Mesothelial cell of epicardium (in vitro differentiated cells): ENCODE data around the gene CXCL1. TPM values are rescaled to one million over a fixed set of nuclear protein-coding genes. Genes with fewer than 3 reads are reported as not detected.

Experiments
- DNase-seq, 2 experiments: peaks; one replicate each; pipeline ENCODE4 v3.0.0; 2021; ENCODE audit warnings: low spot score in 2 of 2; ENCODE audit not compliant: unreplicated experiment in 2 of 2
- H3K27ac Mint-ChIP-seq: 2 replicates; pipeline ENCODE4 v1.8.0; 2021; ENCODE audit warnings: mixed read lengths
- H3K27me3 Mint-ChIP-seq: 2 replicates; pipeline ENCODE4 v1.8.0; 2021; ENCODE audit warnings: low read depth, mixed read lengths
- H3K36me3 Mint-ChIP-seq: 2 replicates; pipeline ENCODE4 v1.8.0; 2021; ENCODE audit warnings: mixed read lengths
- H3K4me1 Mint-ChIP-seq: 2 replicates; pipeline ENCODE4 v1.8.0; 2021; ENCODE audit warnings: mixed read lengths
- H3K4me3 Mint-ChIP-seq: 2 replicates; pipeline ENCODE4 v1.8.0; 2021; ENCODE audit warnings: mild to moderate bottlenecking, moderate library complexity, mixed read lengths
- H3K9me3 Mint-ChIP-seq: 2 replicates; pipeline ENCODE4 v1.8.0; 2021; ENCODE audit warnings: mixed read lengths
- total RNA-seq: library from RNA; stranded (reverse); gene quantifications from 3 replicates; pipeline ENCODE4 v1.2.1, GENCODE V29; 2021
- TF ChIP-seq, protein P1 (sequence below): fragments of 200-600 bp; sonication (generic); IDR thresholded peaks from one replicate; pipeline ENCODE4 v1.5.0; 2021; ENCODE audit warnings: antibody characterized with exemption; ENCODE audit not compliant: unreplicated experiment

CXCL1 gene
- total RNA-seq, 1 donor from 2014 or later, result 0.74 TPM

DNA sequence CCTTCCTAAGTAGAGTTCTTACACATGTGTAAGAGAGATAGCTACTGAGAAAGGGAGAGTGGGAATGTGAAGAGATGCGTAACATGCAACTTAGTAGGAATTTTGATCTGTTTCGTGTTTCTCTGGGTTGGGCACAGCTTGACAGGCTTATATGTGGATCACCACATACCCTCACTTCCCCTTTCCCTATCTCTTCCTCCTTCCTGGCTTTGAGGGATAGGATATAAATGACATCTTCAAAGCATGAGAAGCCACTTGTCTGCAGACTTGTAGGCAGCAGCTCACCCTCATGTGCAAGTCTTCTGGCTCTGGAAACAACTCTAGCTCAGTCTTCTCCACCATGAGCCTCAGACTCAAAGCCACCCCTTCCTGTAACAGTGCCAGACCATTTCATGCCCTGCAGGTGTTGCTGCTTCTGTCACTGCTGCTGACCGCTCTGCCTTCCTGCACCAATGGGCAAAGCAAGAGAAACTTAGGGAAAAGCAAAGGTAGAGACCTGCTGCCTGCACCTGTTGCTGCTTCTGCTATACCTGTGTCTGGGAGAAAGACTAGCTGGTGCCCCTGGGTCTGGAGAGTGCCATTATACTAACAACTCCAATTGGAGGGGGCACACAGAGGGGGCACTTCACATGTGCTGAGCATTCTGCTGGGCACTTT, 21.5 kb upstream of the CXCL1 start:
- Mint-ChIP-seq H3K27ac (no peak overlapping the region), H3K4me3 (no peak overlapping the region), H3K36me3 (no peaks in the 10 kb centered on the region), H3K4me1 (no peaks in the 10 kb centered on the region), H3K27me3 (peaks cover 42% of the 10 kb centered on the region), H3K9me3 (no peaks in the 10 kb centered on the region)
- no peak for DNase-seq
- TF ChIP-seq, protein P1, sequence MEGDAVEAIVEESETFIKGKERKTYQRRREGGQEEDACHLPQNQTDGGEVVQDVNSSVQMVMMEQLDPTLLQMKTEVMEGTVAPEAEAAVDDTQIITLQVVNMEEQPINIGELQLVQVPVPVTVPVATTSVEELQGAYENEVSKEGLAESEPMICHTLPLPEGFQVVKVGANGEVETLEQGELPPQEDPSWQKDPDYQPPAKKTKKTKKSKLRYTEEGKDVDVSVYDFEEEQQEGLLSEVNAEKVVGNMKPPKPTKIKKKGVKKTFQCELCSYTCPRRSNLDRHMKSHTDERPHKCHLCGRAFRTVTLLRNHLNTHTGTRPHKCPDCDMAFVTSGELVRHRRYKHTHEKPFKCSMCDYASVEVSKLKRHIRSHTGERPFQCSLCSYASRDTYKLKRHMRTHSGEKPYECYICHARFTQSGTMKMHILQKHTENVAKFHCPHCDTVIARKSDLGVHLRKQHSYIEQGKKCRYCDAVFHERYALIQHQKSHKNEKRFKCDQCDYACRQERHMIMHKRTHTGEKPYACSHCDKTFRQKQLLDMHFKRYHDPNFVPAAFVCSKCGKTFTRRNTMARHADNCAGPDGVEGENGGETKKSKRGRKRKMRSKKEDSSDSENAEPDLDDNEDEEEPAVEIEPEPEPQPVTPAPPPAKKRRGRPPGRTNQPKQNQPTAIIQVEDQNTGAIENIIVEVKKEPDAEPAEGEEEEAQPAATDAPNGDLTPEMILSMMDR, result no peak

DNA sequence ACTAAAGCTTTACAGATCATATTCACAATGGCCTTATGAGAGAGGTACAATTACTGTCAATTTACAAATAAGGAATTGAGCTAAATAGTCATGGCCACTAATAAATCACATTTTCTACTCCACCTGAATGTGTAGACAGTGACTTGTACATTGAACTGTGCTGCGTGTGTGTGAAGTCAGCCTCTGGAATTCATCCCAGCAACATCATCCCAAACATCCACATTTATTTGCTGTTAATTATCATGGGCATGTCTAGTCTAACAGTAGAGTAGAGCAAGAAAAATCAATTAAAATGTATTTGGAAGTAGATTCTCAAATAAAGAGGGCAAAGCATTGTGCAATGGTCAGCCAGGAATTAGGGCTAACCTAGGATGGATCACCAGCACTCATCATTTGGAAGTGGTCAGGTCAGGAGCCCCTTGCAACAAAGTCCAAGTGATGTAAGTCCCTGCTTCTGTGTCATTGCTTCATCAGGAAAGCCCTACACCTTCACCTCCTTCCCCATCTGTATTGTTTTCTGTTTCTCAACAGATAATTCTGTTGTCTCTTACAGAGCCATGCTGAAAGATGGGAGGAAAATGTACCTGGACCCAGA, 20.9 kb upstream of the CXCL1 start:
- peaks cover 44% of the 10 kb centered on the region for H3K27me3 Mint-ChIP-seq

DNA sequence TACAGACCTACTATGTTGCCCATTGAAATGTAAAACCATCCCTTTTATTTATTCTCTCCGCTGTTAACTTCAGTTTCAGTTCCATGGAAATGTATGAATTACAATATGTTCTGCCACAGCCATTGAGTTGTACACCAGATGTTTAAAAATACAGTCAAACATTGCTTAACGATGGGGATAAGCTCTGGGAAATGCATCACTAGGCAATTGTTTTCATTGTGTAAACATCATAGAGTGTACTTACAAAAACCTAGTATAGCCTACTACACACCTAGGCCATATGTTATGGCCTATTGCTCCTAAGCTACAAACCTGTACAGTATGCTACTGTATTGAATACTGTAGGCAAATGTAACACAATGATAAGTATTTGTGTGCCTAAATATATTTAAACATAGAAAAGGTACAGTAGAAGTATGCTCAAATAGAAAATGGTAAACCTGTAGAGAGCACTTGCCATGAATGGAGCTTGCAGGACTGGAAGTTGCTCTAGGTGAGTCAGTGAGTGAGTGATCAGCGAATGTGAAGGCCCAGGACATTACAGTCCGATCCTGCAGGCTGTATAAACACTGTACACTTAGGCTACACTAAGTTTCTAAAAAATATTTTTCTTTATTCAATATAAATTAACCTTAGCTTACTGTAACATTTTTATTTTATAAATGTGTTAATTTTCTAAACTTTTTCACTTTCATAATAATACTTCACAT, 18.8 kb upstream of the CXCL1 start:
- TF ChIP-seq, protein P1, result no peak
- no peak overlapping the region for H3K27ac Mint-ChIP-seq
- no peak overlapping the region for H3K4me3 Mint-ChIP-seq
- H3K4me1 Mint-ChIP-seq, result no peaks in the 10 kb centered on the region
- H3K36me3 Mint-ChIP-seq, result no peaks in the 10 kb centered on the region
- peaks cover 54% of the 10 kb centered on the region for H3K27me3 Mint-ChIP-seq
- no peaks in the 10 kb centered on the region for H3K9me3 Mint-ChIP-seq
- DNase-seq, result no peak

More for the DNA sequence above, 20.9 kb upstream of the CXCL1 start:
- H3K4me3 Mint-ChIP-seq, result no peak overlapping the region
- no peaks in the 10 kb centered on the region for H3K4me1 Mint-ChIP-seq
- TF ChIP-seq, protein P1, result no peak
- H3K27ac Mint-ChIP-seq, result no peak overlapping the region
- H3K36me3 Mint-ChIP-seq, result no peaks in the 10 kb centered on the region
- H3K9me3 Mint-ChIP-seq, result no peaks in the 10 kb centered on the region
- no peak for DNase-seq

DNA sequence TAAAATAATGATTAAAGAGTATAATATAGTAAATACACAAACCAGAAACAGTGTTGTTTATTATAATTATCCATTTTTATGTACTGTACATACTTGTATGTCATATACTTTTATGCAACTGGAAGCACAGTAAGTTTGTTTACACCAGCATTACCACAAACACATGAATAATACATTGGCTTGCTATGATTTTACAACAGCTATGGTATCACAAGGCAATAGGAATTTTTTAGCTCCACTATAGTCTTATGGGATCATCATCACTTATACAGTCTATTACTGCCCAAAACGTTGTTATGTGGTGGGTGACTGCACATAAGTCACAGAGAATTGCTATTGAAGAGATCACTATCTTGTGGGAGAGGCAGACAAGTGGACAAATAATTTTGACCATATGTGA, 17.9 kb upstream of the CXCL1 start:
- Mint-ChIP-seq H3K36me3 (no peaks in the 10 kb centered on the region), H3K4me3 (no peak overlapping the region), H3K27me3 (peaks cover 54% of the 10 kb centered on the region), H3K9me3 (no peaks in the 10 kb centered on the region), H3K27ac (no peak overlapping the region), H3K4me1 (no peaks in the 10 kb centered on the region)
- TF ChIP-seq, protein P1, result no peak
- no peak for DNase-seq

DNA sequence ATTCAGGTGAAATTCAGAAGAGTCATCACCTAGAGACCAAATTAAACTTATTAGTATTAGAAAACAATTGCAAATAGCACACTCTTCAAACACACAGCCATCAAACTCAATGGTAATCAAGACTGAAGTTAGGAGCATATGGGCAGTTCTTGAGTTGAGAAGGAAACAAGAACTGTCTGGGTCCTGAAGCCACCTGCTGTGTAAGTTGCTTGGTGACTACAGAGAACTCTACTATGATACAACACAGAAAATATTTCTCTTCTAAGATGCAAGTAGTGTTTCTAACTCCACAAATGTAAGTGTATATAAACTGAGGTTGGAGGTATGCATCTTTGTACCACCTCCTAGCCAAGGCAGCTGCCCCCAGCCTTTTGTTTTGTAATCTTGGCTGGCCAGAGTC, 16.4 kb upstream of the CXCL1 start:
- Mint-ChIP-seq H3K27ac (no peak overlapping the region), H3K27me3 (peaks cover 45% of the 10 kb centered on the region), H3K4me3 (no peak overlapping the region), H3K4me1 (no peaks in the 10 kb centered on the region), H3K36me3 (no peaks in the 10 kb centered on the region), H3K9me3 (no peaks in the 10 kb centered on the region)
- no peak for DNase-seq
- TF ChIP-seq, protein P1, result no peak
